Skeletal muscle satellite cell (primary cell): ENCODE results near the gene GTPBP6. TPM values are rescaled to one million over a fixed set of nuclear protein-coding genes. Genes with fewer than 3 reads are reported as not detected.
A peak's percentile ranks its signal among the peaks of the same experiment; 100 is the strongest.

ENCODE experiments used
- H3K27me3 ChIP-seq: 2 replicates; pipeline ENCODE4 v1.7.0; 2013; ENCODE audit warnings: low read length; ENCODE audit not compliant: control insufficient read depth, insufficient read depth
- H3K36me3 ChIP-seq: 2 replicates; pipeline ENCODE4 v1.7.0; 2013; ENCODE audit warnings: mild to moderate bottlenecking, control low read depth, low read length; ENCODE audit not compliant: insufficient read depth
- H3K4me1 ChIP-seq: 2 replicates; pipeline ENCODE4 v1.7.0; 2013; ENCODE audit warnings: low read length; ENCODE audit not compliant: control insufficient read depth, insufficient read depth
- H3K4me2 ChIP-seq: 2 replicates; pipeline ENCODE4 v1.7.0; 2013; ENCODE audit warnings: mild to moderate bottlenecking, low read length
- H3K4me3 ChIP-seq: 2 replicates; pipeline ENCODE4 v1.7.0; 2013; ENCODE audit warnings: low read length
- H3K9ac ChIP-seq: 2 replicates; pipeline ENCODE4 v1.7.0; 2013; ENCODE audit warnings: mild to moderate bottlenecking, low read depth, low read length, moderate library complexity
- H3K9me3 ChIP-seq: replicated peaks from 2 replicates; pipeline ENCODE4 v1.7.0; 2013; ENCODE audit warnings: mild to moderate bottlenecking, control low read depth, low read length
- total RNA-seq: library from RNA; depleted of rRNA; stranded (reverse); fragments of >200 nt; gene quantifications from 2 replicates; pipeline ENCODE4 v1.2.3, GENCODE V29; 2012; rRNA removed

The GTPBP6 gene, protein sequence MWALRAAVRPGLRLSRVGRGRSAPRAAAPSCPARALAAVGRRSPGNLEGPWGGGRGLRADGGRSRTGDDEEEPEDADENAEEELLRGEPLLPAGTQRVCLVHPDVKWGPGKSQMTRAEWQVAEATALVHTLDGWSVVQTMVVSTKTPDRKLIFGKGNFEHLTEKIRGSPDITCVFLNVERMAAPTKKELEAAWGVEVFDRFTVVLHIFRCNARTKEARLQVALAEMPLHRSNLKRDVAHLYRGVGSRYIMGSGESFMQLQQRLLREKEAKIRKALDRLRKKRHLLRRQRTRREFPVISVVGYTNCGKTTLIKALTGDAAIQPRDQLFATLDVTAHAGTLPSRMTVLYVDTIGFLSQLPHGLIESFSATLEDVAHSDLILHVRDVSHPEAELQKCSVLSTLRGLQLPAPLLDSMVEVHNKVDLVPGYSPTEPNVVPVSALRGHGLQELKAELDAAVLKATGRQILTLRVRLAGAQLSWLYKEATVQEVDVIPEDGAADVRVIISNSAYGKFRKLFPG
- 46.7 and 46.9 TPM in 2 replicates for total RNA-seq

- peaks cover 15% of the 10 kb centered on the region for H3K36me3 ChIP-seq
- H3K4me3 ChIP-seq = peak within 1 kb of the TSS; percentile 98
- no peaks in the 10 kb centered on the region for H3K9me3 ChIP-seq
- no peaks in the 10 kb centered on the region for H3K4me1 ChIP-seq
- no peaks in the 10 kb centered on the region for H3K27me3 ChIP-seq
- H3K4me2 ChIP-seq = peak within 1 kb of the TSS; percentile 100
- H3K9ac ChIP-seq = peak within 1 kb of the TSS; percentile 100
Measured at GRCh38 chrX:318739-319578, at the start of gene GTPBP6. Gene GTPBP6, minus strand, starts transcription at chrX:318796. Its CDS starts 9 bp downstream, at chrX:318787.

DNA sequence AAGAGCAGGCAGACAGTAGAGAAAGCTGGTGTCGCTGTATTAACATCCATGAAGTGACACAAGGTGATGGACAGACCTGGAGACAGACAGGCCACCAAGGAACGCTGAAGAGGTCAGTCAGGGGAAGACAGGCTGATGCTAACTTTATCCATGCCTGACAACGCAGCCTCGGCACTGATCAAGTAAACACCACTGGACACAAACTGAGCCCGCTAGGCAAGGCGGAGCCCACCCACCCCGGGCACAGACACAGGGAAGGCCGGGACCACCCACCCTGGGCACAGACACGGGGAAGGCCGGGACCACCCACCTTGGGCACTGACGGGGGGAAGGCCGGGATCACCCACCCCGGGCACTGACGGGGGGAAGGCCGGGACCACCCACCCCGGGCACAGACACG lies 49.3 kb upstream of the GTPBP6 start:
- Histone ChIP-seq H3K27me3 (peaks cover 11% of the 10 kb centered on the region), H3K4me3 (no peak overlapping the region), H3K9ac (no peak overlapping the region), H3K9me3 (no peaks in the 10 kb centered on the region), H3K4me1 (peaks cover 11% of the 10 kb centered on the region), H3K36me3 (no peaks in the 10 kb centered on the region), H3K4me2 (no peak overlapping the region)

DNA sequence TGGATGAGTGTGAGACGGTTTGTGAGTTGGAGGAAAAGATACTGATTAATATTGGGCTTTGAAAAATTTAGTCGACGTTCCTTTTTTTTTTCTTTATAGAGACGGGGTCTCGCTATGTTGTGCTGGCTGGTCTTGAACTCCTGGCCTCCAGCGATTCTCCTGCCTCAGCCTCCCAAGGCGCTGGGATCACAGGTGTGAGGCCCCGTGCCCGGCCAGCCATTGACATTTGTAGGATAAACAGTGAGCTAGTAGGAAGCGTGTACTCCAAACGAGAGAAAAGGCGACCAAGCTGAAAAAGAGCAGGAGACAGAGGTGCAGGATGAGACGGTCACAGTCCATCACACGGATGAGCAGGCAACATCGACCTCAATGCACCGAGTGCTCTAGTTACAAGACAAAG lies 48.8 kb upstream of the GTPBP6 start:
- no peaks in the 10 kb centered on the region for H3K36me3 ChIP-seq
- no peaks in the 10 kb centered on the region for H3K9me3 ChIP-seq
- H3K4me2 ChIP-seq = no peak overlapping the region
- no peak overlapping the region for H3K4me3 ChIP-seq
- no peak overlapping the region for H3K9ac ChIP-seq
- peaks cover 6% of the 10 kb centered on the region for H3K27me3 ChIP-seq
- H3K4me1 ChIP-seq = peaks cover 10% of the 10 kb centered on the region

DNA sequence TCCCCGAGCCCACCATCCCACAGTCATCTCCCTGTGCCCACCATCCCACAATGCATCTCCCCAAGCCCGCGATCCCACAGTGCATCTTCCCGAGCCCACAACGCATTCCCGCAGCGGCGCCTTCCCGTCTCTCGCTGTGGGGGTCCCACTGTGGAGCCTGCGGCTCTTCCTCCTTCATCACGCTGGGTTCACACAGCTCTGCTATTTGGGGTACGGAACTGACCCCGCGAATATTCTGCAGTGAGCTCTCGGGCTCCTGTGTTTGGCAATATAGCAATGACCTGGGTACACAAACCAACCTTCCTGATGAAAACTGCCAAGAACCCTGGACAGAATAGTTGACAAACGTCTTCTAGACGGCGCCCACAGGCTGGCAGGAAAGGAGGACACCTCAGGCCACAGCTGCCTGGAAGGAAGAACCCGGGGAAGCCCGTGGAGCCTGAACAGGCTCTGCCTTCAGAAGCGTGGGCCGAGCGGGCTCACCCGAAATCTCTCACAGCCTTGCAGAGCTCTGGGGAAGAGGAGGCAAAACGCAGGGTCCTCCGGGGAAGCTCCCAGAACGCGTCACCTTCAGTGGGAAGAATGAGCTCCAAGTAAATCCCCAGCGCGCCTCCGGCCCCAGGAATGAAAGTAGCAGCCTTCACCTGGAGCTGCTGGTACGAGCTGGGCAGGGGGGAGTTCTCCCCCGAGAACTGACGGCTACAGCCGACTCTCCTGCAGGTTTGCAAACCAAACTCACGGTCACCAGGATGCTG lies 45.2 kb upstream of the GTPBP6 start:
- Histone ChIP-seq H3K36me3 (peaks cover 14% of the 10 kb centered on the region), H3K4me3 (no peak overlapping the region), H3K4me2 (no peak overlapping the region), H3K9me3 (no peaks in the 10 kb centered on the region), H3K4me1 (peaks cover 2% of the 10 kb centered on the region), H3K9ac (no peak overlapping the region), H3K27me3 (no peaks in the 10 kb centered on the region)

DNA sequence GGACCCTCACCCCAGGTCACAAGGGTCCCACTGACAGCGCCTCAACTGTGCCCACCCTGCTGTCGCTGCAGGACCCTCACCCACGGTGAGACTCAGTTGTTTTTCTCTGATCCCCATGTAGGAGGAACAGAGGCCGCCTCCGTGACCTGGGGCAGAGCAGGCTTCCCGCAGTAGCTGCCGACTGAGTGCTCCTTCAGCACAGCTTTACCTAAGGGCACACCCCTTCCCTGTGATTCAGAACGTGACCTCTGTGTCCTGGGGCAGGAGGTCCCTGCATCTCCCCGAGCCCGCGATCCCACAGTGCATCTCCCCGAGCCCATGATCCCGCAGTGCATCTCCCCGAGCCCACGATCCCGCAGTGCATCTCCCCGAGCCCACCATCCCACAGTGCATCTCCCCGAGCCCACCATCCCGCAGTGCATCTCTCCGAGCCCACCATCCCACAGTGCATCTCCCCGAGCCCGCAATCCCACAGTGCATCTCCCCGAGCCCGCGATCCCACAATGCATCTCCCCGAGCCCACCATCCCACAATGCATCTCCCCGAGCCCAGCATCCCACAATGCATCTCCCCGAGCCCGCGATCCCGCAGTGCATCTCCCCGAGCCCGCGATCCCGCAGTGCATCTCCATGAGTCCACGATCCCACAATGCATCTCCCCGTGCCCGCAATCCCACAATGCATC lies 44.5 kb upstream of the GTPBP6 start:
- Histone ChIP-seq H3K27me3 (no peaks in the 10 kb centered on the region), H3K36me3 (peaks cover 14% of the 10 kb centered on the region), H3K4me2 (no peak overlapping the region), H3K9me3 (no peaks in the 10 kb centered on the region), H3K4me1 (no peaks in the 10 kb centered on the region), H3K4me3 (no peak overlapping the region), H3K9ac (no peak overlapping the region)

- Histone ChIP-seq H3K27me3 (no peaks in the 10 kb centered on the region), H3K4me3 (no peak overlapping the region), H3K36me3 (peaks cover 14% of the 10 kb centered on the region), H3K4me2 (no peak overlapping the region), H3K9me3 (no peaks in the 10 kb centered on the region), H3K4me1 (peaks cover 6% of the 10 kb centered on the region), H3K9ac (no peak overlapping the region)
Measured at GRCh38 chrX:362351-362750, 43.8 kb upstream of the GTPBP6 start.

GRCh38 chrX:361231-362145 lies 42.9 kb upstream of the GTPBP6 start:
- peaks cover 14% of the 10 kb centered on the region for H3K36me3 ChIP-seq
- H3K27me3 ChIP-seq = no peaks in the 10 kb centered on the region
- no peak overlapping the region for H3K4me3 ChIP-seq
- H3K4me1 ChIP-seq = peaks cover 6% of the 10 kb centered on the region
- H3K4me2 ChIP-seq = no peak overlapping the region
- no peaks in the 10 kb centered on the region for H3K9me3 ChIP-seq
- H3K9ac ChIP-seq = no peak overlapping the region

- no peak overlapping the region for H3K4me3 ChIP-seq
- H3K9ac ChIP-seq = no peak overlapping the region
- H3K36me3 ChIP-seq = peaks cover 14% of the 10 kb centered on the region
- peaks cover 6% of the 10 kb centered on the region for H3K4me1 ChIP-seq
- no peaks in the 10 kb centered on the region for H3K27me3 ChIP-seq
- no peak overlapping the region for H3K4me2 ChIP-seq
- no peaks in the 10 kb centered on the region for H3K9me3 ChIP-seq
Measured at GRCh38 chrX:360496-361150, 42.0 kb upstream of the GTPBP6 start.

DNA sequence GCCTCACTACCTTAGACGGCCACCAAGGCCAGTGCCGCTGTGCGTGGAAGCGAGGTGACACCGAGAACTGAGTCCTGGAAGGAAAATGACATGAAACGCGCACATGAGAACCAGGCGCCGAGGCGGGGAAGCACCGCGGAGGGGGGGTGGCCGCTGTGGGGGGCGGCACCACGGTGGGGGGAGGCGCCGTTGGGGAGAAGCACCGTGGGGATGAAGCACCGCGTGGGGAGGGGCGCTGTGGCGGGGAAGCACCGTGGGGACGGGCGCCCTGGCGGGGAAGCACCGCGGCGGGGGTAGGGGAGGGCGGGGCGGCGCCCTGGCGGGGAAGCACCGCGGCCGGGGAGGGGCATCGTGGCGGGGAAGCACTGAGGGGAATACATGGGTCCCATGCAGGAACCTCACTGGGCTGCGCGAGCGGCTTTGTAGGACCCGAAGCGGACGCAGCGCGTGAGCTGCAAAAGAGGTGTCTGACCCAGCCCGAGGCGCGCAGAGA lies 40.1 kb upstream of the GTPBP6 start:
- Histone ChIP-seq H3K36me3 (peaks cover 14% of the 10 kb centered on the region), H3K27me3 (no peaks in the 10 kb centered on the region), H3K4me2 (no peak overlapping the region), H3K4me3 (no peak overlapping the region), H3K9me3 (no peaks in the 10 kb centered on the region), H3K4me1 (peaks cover 6% of the 10 kb centered on the region), H3K9ac (no peak overlapping the region)
